ENCODE data around the gene NEK1. TPM values are rescaled to one million over a fixed set of nuclear protein-coding genes. Genes with fewer than 3 reads are reported as not detected.
A peak's percentile ranks its signal among the peaks of the same experiment; 100 is the strongest.
"Not testable (repeated sequence)": the region's sequence is repeated elsewhere in the genome, so short reads cannot be mapped to it uniquely, and the experiment has no call there.

NEK1 gene
- total RNA-seq, 1 experiment from 2014 or later: 3.8 TPM

DNA sequence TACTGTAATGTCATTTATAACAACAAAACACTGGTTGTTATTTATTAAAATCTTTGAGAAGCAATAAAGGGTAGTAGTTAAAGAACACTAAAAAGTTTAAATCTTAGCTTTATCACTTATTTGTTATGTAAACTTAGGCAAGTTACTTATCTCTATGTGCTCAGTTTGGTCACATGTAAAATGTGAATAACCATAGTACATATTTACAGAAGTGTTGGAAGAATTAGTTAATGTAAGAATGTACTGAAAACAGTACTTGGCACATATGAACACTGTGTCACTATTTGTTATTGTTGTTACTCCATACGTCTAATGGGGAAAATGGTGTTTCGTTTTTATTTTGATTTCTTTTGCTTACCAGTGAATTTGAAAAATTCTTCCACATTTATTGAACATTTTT lies 9.1 kb downstream of the NEK1 start:
- DNase-seq (ENCODE audit: low read depth): no peak

DNA sequence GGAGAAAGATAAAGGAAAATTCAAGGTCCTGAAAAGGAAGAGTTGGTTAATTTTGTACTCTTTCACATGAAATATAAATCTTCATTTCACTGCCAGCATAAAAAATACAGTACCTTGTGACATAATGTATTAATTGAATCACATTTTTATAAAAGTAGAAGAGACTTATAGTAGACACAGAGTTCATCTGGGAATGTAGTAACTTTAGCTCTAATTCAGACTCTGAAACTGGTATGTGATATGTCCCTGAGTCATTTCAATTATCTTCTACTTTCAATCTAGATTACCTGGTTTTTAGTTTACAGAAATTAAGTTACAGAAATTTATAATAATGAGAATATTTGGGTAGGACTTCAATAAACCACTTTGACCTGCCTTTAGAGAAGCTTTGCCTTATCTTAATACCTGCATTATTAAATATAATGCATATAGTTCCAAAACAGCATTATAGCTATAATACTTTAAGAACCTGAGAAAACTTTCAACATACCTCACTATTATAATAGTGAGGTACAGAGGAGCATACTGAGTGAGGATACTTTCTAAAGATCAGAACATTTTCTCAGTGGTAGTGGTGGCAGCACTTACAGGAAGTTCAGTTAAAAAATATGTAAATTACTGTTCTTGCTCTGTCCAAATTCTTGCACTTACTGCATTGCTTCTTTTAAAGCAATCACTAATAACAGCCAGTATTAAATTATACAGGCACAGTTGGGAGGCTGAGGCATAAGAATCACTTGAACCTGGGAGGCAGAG lies 11.2 kb downstream of the NEK1 start:
- no peak for DNase-seq (ENCODE audit: low read depth)

DNA sequence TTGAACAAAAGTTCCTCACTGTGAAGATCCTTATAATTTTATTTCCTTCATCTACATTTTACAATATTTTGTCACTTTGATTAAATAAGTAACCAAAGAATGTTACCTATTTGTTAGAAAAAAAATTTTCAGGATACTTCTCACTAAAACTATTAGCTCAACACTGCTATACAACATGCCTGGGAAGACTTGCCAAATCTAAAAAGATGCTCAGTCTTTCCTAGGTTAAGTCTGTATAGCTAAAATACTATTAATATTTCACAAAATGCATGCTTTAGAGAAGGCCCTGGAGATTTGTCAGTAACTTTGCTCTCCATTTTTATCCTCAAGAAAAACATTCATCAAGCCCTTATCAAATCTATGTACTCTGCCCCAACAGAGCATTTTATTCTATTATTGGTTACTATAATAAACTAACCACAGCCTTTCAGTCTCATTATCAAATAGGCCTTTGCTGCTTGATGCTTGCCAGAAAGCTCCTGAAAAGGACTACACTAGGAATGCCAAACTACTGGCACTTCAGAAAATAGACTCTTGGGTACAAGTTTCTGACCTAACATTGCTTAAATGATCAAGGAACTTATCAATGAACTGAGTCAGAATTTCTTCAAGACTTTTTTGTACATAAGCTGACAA lies 17.7 kb downstream of the NEK1 start:
- DNase-seq (ENCODE audit: low read depth): no peak

DNA sequence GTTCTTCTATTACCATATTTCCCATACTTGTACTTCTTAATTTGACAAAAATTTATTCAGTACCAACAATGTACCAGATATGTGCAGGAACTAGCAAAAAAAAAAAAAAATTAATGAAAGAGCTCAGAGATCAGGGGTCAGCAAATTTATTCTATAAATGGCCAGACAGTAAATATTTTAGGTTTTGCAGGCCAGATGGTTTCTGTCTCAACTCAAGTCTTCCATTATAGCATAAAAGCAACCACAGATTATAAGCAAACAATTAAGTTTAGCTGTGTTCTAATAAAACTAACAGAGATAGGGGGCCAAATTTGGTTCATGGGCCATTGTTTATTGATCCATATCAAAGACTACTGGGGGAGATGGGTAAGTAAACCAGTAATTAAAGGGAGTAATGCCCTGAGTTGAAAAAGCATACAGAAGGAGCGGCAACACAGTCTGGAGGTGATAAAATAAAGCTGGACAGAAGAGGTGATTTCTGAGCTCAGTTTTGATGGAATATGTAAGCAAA lies 19.3 kb downstream of the NEK1 start:
- no peak for DNase-seq (ENCODE audit: low read depth)

DNA sequence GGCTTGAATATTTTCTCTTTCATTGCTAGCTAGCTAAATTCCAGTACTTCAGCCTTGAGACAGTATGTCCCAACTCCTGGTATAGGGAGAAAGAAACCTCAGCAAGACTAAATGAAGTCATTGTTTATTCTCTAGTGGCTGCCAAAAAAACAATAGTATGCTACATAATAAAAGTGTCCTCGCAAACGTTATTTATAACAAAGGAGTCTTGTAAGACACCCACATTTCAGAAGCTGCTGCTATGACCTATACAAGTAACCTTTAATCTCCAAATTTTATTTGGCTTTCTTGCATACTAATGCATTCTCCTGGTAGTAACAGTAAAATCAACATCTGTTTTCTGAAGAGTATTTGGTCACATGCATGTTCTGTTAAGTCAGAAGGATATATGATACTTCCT lies 28.8 kb downstream of the NEK1 start:
- DNase-seq (ENCODE audit: low read depth): no peak

DNA sequence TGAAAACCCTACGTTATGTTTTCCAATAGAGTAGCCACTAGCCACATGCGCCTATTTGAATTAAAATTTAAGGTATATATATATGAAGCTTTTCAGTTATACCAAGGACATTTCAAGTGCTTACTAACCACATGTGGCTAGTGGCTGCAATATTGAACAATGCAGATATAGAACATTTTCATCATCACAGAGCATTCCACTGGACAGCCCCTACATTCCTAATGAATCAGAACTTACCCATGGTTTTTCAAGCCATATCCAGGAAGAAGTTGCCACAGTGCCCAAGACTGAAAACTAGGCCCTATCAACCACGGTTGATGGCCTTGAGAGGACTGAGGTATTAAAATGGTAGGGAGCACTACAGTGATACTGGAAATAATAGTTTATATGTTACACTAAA lies 29.7 kb downstream of the NEK1 start:
- DNase-seq (ENCODE audit: low read depth): no peak

DNA sequence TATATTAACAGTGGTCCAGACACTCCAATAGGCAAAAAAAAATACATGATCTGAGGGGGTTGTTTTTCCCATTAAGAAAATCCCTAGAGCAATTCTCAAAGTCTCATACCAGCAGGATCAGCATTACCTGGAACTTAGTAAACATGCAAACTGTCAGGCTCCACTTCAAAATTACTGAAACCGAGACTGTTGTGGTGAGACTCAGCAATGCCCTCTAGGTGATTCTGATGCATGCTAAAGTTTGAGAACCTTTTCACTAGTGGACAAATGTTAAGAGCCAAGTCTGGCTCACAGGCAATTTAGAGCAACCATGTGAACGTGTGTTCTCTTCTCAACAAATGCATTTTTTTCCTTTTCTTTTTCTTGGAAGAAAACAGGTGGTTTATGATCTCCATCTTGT lies 30.2 kb downstream of the NEK1 start:
- no peak for DNase-seq (ENCODE audit: low read depth)

DNA sequence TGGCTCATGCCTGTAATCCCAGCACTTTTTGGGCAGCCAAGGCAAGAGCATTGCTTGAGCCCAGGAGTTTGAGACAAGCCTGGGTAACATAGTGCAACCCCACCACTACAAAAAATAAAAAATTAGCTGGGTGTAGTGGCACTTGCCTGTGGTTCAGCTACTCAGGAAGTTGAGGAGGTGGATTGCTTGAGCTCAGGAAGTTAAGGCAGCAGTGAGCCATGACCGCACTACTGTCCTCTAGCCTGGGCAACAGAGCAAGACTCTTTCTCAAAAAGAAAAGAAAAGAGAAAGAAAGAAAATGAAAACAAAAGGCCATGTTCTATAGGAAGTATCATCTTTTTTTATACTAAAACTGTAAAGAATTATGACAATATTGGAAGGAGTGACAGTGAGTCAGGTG lies 38.5 kb downstream of the NEK1 start:
- no peak for DNase-seq (ENCODE audit: low read depth)

DNA sequence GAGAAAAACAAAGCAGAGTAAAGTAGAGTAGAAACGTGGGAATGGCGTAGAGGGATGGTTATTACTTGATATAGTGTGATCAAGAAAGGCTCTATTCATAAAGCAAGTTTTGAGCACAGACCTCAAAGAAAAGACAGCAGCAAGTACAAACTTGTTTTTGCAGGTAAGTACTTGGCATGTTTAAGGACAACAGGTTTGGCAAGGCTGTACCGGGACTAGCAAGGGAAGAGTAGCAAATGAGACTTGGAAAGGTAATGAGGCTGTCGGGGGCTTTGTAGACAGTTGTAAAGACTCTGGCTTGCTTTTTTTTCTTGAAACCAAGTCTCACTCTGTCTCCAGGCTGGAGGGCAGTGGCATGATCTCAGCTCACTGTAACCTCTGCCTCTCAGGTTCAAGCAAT lies 40.9 kb downstream of the NEK1 start:
- DNase-seq (ENCODE audit: low read depth): no peak

DNA sequence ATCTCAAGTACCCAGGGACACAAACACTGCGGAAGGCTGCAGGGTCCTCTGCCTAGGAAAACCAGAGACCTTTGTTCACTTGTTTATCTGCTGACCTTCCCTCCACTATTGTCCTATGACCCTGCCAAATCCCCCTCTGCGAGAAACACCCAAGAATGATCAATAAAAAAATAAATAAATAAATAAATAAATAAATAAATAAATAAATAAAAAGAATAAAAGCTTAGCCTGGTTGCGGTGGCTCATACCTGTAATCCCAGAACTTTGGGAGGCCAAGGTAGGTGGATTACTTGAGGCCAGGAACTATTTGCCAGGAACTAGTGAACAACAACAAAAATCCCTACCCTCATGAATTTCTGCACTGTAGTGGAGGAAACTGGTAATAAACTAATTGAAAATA lies 41.4 kb downstream of the NEK1 start:
- not testable (repeated sequence) for DNase-seq (ENCODE audit: low read depth)

DNA sequence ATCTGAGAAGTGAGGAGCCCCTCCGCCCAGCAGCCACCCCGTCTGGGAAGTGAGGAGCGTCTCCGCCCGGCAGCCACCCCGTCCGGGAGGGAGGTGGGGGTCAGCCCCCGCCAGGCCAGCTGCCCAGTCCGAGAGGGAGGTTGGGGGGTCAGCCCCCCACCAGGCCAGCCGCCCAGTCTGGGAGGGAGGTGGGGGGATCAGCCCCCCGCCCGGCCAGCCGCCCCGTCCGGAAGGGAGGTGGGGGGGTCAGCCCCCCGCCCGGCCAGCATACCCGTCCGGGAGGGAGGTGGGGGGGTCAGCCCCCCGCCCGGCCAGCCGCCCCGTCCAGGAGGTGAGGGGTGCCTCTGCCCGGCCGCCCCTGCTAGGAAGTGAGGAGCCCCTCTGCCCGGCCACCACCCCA lies 42.1 kb downstream of the NEK1 start:
- DNase-seq (ENCODE audit: low read depth): not testable (repeated sequence)

DNA sequence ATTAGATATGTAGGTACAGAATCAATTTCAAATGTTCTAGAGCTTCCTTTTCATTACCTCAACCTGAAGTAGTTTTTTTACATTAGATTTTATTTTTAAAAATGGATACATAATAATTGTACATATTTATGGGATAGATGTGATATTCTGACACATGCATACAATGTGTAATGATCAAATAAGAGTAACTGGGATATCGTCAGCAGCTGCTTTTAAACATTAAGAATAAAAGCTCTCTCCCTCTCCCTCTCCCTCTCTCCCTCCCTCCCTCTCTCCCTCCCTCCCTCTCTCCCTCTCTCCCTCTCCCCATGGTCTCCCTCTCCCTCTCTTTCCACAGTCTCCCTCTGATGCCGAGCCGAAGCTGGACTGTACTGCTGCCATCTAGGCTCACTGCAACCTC lies 43.2 kb downstream of the NEK1 start:
- not testable (repeated sequence) for DNase-seq (ENCODE audit: low read depth)

DNA sequence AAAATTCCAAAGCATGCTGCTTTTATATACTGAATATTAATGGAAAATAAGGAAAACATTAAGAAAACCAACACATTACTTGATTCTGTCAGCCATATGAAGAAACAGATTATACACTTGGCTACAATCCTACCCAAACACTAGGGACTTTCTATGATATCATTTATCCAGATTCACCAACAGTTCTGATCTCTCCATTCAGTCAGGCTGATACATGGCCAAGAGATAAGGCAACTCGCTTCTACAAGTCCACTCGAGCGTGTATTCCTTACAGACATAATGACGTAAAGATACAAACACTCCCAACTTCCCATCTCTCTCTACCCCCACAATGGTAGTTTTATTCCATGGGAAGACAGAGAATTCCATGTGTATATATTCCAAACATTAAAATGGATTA lies 44.5 kb downstream of the NEK1 start:
- no peak for DNase-seq (ENCODE audit: low read depth)

DNA sequence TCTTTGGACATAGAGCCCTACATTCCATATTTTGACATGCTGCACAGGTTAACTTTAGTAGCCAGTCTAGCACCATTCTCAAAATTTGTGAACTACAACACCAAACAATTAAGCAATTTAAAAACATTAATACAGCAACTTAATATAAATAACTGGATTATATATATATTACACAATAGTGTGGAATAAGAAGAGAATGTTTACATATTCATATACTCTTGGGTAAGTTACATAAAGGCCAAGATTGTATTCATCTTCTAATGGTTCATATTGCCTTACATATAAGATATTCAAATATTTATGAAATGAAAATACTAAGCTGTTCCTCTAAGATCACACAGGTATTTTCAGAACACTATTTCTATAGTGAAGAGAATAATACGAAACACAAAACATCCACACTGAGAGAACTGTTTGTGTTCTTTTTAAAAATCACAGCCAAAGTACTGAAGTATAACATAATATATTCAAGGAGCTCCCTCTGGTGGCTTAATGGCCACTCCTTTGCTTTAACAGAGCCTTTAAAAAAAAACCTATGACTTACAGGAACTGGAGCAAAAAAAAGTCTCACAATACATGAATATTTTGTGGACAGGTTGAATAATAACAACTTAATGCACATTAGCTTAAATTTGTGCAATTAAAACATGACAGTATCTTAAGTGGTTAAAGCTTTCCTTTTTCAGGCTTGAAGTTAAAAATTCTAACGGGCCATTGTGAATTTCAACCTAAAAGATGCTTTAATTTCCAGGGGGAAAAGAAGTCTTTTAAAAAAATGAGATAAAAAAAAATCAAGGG lies 46.2 kb downstream of the NEK1 start:
- DNase-seq (ENCODE audit: low read depth): peak; percentile 8

DNA sequence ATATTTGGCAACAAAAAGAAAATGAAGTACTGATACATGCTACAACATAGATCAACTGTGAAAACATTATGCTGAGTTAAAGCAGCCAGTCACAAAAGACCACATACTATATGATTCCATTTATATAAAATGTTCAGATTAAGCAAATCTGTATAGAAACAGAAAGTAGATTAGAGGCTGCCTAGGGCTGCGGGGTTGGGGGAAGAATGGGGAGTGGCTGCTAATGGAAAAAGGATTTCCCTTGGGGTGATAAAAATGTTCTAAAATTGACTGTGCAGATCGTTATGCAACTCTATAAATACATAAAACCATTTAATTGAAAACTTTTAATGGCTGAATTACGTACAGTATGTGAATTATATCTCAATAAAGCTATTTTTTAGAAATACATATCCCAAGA lies 46.8 kb downstream of the NEK1 start:
- no peak for DNase-seq (ENCODE audit: low read depth)

DNA sequence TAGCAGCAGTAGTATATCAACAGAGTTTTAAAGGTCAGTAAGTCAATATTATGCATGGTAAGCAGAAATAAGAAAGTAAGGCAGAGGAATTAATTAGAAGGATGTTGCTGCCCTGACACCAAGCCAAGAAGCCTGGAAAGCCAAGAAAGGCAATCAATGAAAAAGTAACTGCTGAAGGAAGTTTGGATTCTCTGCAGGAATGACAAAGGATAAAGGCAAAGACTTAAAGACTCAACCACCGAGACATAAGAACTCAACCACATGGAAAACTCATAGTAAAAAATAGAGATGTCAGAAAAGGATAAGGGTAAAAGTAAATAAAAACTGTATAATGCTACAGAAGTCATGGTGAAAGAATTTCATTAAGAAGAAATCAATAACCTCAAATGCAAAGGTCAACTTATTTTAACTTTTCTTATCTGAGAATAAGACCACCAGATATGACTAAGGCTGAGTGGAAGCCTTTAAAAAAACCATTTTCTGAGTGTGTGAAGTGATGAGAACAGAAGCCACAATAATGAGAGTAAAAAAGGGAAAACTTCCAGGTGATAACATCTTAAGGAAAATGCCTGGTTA lies 55.2 kb downstream of the NEK1 start:
- peak; percentile 35 for DNase-seq (ENCODE audit: low read depth)

DNA sequence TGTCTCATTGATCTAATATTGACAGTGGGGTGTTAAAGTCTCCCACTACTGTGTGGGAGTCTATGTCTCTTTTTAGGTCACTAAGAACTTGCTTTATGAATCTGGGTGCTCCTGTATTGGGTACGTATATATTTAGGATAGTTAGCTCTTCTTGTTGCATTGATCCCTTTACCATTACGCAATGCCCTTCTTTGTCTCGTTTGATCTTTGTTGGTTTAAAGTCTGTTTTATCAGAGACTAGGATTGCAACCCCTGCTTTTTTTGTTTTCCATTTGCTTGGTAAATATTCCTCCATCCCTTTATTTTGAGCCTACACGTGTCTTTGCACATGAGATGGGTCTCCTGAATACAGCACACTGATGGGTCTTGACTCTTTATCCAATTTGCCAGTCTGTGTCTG lies 65.8 kb downstream of the NEK1 start:
- DNase-seq (ENCODE audit: low read depth): not testable (repeated sequence)

DNA sequence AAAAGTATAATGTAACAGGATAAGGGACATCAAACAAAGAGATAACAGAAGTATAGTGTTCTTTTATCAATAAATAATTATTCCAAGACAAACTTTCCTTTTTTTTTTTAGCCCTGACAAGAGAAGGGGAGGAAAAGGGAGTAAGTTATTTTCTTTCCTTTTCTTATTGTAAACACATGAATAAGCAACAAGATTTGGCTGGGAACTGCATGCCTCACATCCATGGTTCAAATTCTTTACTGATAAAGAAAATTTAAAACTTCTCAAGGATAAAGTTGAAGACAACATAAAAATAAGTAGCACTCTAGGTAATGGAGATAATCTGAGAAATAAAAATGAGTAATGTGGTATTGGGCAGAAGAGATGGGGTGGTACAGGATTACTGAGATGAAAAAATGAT lies 71.6 kb downstream of the NEK1 start:
- DNase-seq (ENCODE audit: low read depth): no peak

DNA sequence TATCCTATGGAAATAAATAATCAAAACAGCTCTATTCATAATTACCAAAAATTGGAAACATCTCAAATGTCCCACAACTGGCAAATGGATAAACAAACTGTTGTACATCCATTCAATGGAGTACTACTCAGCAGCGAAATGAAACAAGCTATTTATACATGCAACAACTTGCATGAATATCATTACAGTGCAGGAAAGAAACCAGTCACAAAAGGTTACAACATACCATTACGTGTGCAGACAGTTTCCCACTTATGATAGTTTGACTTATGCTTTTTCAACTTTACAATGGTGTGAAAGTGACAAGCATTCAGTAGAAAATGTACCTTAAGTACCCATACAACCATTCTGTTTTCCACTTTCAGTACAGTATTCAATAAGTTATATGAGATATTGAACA lies 82.3 kb downstream of the NEK1 start:
- no peak for DNase-seq (ENCODE audit: low read depth)

DNA sequence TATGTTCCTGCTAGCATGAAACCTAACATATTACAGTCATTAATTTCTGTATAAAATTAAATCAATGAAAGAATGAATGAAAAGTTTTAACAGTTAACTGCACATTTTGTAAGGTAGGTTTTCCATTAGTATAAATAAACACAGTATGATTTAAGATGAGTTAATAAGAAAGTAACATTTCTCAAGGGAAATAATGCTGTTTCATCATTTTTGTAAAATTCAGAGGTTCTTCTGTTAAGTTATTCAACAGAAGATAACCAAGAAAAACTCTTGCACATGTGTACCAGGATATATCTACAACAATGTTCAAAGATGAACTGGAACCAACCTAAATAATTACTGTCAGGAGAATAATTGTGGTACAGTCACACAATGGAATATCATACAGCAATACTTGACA lies 88.6 kb downstream of the NEK1 start:
- DNase-seq (ENCODE audit: low read depth): no peak

DNA sequence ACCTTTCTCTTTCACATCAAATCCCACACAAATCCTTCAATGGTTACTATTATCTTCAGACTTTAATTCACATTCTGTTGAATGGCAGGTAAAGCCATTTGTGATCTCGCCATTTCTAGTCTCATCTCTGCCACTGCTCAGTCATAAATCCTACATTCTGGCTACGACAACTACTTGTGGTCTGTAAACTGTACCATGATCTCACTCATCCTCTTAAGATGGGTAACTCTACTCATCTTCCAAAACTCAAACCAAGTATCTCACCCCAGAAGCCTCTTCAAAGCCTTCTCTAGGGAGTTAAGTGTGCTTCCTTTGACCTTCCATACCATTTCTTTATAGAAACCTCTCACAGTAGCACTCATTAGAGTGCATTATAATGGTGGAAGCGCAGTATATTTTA lies 101.8 kb downstream of the NEK1 start:
- no peak for DNase-seq (ENCODE audit: low read depth)

DNA sequence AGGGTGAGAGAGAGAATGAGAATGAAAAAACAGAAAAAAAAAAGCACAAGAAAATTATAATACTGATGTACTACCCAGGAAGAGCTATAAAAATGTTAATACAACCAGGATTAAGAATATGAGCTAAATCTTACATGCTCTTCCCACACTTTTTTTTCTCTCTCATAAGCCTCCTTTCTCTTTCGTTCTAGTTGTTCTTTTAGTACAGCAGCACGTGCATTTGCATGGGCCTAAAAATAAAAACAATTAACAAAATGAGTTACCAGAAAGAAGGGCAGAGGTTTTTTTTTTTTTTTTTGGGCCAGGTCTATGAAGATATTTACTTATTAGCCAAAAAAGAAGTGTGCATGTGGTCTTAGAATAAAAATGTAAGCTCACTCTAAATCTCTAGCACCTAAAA lies 105.5 kb downstream of the NEK1 start:
- DNase-seq (ENCODE audit: low read depth): no peak
